SK-N-SH (cell line): ENCODE results near the gene ADCYAP1R1. TPM values are rescaled to one million over a fixed set of nuclear protein-coding genes. Genes with fewer than 3 reads are reported as not detected.

ENCODE experiments used
- CTCF ChIA-PET: fragments of 300-600, 350-600 bp; formaldehyde crosslinking; extraction: SDS; loops from one replicate; lab custom pipeline; 2021; lab: Yijun Ruan, JAX
- POLR2A ChIA-PET: fragments of 350-600 bp; sonication (Branson Sonifier 250); formaldehyde crosslinking; extraction: SDS; loops from one replicate; lab custom pipeline; 2020; ENCODE audit warnings: antibody characterized with exemption, inconsistent platforms; lab: Yijun Ruan, JAX
- DNase-seq: peaks from one replicate; pipeline ENCODE4 v3.0.0; 2012
- H2AFZ ChIP-seq: fragments of 200-600 bp; sonication (generic); 2 replicates; pipeline ENCODE4 v1.8.1; 2016; ENCODE audit warnings: antibody characterized with exemption, mild to moderate bottlenecking, low read depth
- H3F3A ChIP-seq: fragments of 200-600 bp; sonication (generic); replicated peaks from 2 replicates; pipeline ENCODE3; 2016; ENCODE audit warnings: antibody characterized with exemption, mild to moderate bottlenecking; ENCODE audit not compliant: insufficient read depth
- H3K27ac ChIP-seq, 2 experiments: fragments of 200-500 bp in 1 of 2; fragments of 200-600 bp in 1 of 2; sonication (Bioruptor generic) in 1 of 2; sonication (generic), shearing (Covaris generic) in 1 of 2; 2 replicates each; pipeline versions ENCODE4 v1.5.1 to v1.6.1; 2014 to 2016; ENCODE audit warnings: low read depth in 2 of 2, inconsistent platforms in 1 of 2, low read length in 1 of 2, mild to moderate bottlenecking in 1 of 2, mixed read lengths in 1 of 2
- H3K27me3 ChIP-seq: fragments of 200-600 bp; sonication (generic), shearing (Covaris generic); 2 replicates; pipeline ENCODE4 v1.6.1; 2016; ENCODE audit warnings: mixed run types; ENCODE audit not compliant: insufficient read depth
- H3K36me3 ChIP-seq, 2 experiments: fragments of 200-500 bp in 1 of 2; fragments of 200-600 bp in 1 of 2; sonication (Bioruptor generic) in 1 of 2; sonication (generic) in 1 of 2; replicated peaks in 1 of 2; 2 replicates each; pipeline versions ENCODE3 to v1.5.1; 2014 to 2016; ENCODE audit warnings: low read length in 1 of 2, mild to moderate bottlenecking in 1 of 2; ENCODE audit not compliant: insufficient read depth in 2 of 2, control insufficient read depth in 1 of 2
- H3K4me1 ChIP-seq, 2 experiments: fragments of 200-500 bp in 1 of 2; fragments of 200-600 bp in 1 of 2; sonication (Bioruptor generic) in 1 of 2; sonication (generic), shearing (Covaris generic) in 1 of 2; 2 replicates each; pipeline versions ENCODE4 v1.5.1 to v1.6.1; 2014 to 2016; ENCODE audit warnings: low read depth in 1 of 2, low read length in 1 of 2, mixed run types in 1 of 2; ENCODE audit not compliant: insufficient read depth in 2 of 2, control insufficient read depth in 1 of 2
- H3K4me2 ChIP-seq: fragments of 200-600 bp; sonication (generic), shearing (Covaris generic); 2 replicates; pipeline ENCODE4 v1.6.1; 2017; ENCODE audit warnings: mixed run types
- H3K4me3 ChIP-seq, 2 experiments: fragments of 200-500 bp in 1 of 2; fragments of 200-600 bp in 1 of 2; sonication (Bioruptor generic) in 1 of 2; sonication (generic), shearing (Covaris generic) in 1 of 2; 2 replicates each; pipeline versions ENCODE4 v1.5.1 to v1.8.1; 2014 to 2016; ENCODE audit warnings: low read depth in 2 of 2, inconsistent platforms in 1 of 2, low read length in 1 of 2, mild to moderate bottlenecking in 1 of 2, mixed read lengths in 1 of 2, moderate library complexity in 1 of 2
- H3K79me2 ChIP-seq: fragments of 200-600 bp; sonication (generic); 2 replicates; pipeline ENCODE4 v1.8.1; 2017; ENCODE audit warnings: mild to moderate bottlenecking; ENCODE audit not compliant: insufficient read depth
- H3K9ac ChIP-seq: fragments of 200-600 bp; sonication (generic); 2 replicates; pipeline ENCODE4 v1.6.1; 2017; ENCODE audit warnings: mixed run types
- H3K9me2 ChIP-seq: fragments of 200-600 bp; sonication (generic); 2 replicates; pipeline ENCODE4 v1.6.1; 2017; ENCODE audit warnings: mixed run types
- H3K9me3 ChIP-seq: fragments of 200-600 bp; sonication (generic); 2 replicates; pipeline ENCODE4 v1.6.1; 2017; ENCODE audit warnings: mixed run types, mild to moderate bottlenecking, moderate library complexity
- H4K20me1 ChIP-seq: fragments of 200-600 bp; sonication (generic); 2 replicates; pipeline ENCODE4 v1.6.1; 2017; ENCODE audit warnings: mild to moderate bottlenecking, mixed run types; ENCODE audit not compliant: insufficient read depth
- ELF1 ChIP-seq: IDR thresholded peaks from 2 replicates; pipeline ENCODE4 v1.4.0; 2012
- FOSL2 ChIP-seq: IDR thresholded peaks from 2 replicates; pipeline ENCODE4 v1.4.0; 2012; ENCODE audit warnings: low read depth, mild to moderate bottlenecking, moderate library complexity, borderline replicate concordance
- IRF3 ChIP-seq: fragments of 150-350 bp; IDR thresholded peaks from 2 replicates; pipeline ENCODE4 v1.6.1; 2016; ENCODE audit warnings: mild to moderate bottlenecking, low read depth, low read length
- JUND ChIP-seq: IDR thresholded peaks from 2 replicates; pipeline ENCODE4 v1.4.0; 2012
- MXI1 ChIP-seq: IDR thresholded peaks from 2 replicates; pipeline ENCODE4 v1.6.1; 2012; ENCODE audit warnings: mild to moderate bottlenecking, low read depth, low read length, improper control_type of control experiment
- NFIC ChIP-seq: IDR thresholded peaks from 2 replicates; pipeline ENCODE4 v1.4.0; 2012; ENCODE audit warnings: borderline replicate concordance
- NRF1 ChIP-seq: IDR thresholded peaks from 2 replicates; pipeline ENCODE4 v1.6.1; 2012; ENCODE audit warnings: low read depth, mild to moderate bottlenecking, low read length
- RCOR1 ChIP-seq: fragments of 150-350 bp; IDR thresholded peaks from 2 replicates; pipeline ENCODE4 v1.6.1; 2017; ENCODE audit warnings: antibody characterized with exemption, low read length
- RFX5 ChIP-seq: IDR thresholded peaks from 2 replicates; pipeline ENCODE4 v1.6.1; 2012; ENCODE audit warnings: mild to moderate bottlenecking, improper control_type of control experiment, low read length
- RXRA ChIP-seq: IDR thresholded peaks from 2 replicates; pipeline ENCODE4 v1.4.0; 2012; ENCODE audit warnings: low read depth, mild to moderate bottlenecking, borderline replicate concordance
- SIN3A ChIP-seq: IDR thresholded peaks from 2 replicates; pipeline ENCODE4 v1.6.1; 2012; ENCODE audit warnings: low read depth, mild to moderate bottlenecking, low read length, moderate library complexity, borderline replicate concordance
- TAF1 ChIP-seq: IDR thresholded peaks from 2 replicates; pipeline ENCODE4 v1.6.1; 2012; ENCODE audit warnings: low read depth, mild to moderate bottlenecking, low read length, moderate library complexity, borderline replicate concordance
- TCF12 ChIP-seq: IDR thresholded peaks from 2 replicates; pipeline ENCODE4 v1.4.0; 2012
- USF1 ChIP-seq: IDR thresholded peaks from 2 replicates; pipeline ENCODE4 v1.4.0; 2012; ENCODE audit warnings: low read depth, borderline replicate concordance
- USF2 ChIP-seq: fragments of 150-350 bp; IDR thresholded peaks from 2 replicates; pipeline ENCODE4 v1.6.1; 2017; ENCODE audit warnings: antibody characterized with exemption, low read length, low read depth, borderline replicate concordance
- ZBTB33 ChIP-seq: IDR thresholded peaks from 2 replicates; pipeline ENCODE4 v1.4.0; 2012; ENCODE audit warnings: low read depth, borderline replicate concordance
- WGBS: methylation state at CpG from one replicate; pipeline ENCODE4 v1.1.6; 2017; ENCODE audit warnings: low lambda C conversion rate; 5-methylcytosine and 5-hydroxymethylcytosine counted together
- polyA plus RNA-seq, 3 experiments: library from polyadenylated mRNA; depleted of rRNA; stranded (reverse); fragments of >200 nt; gene quantifications; 2 replicates each; pipeline ENCODE4 v1.2.3, GENCODE V29; 2012

Gene ADCYAP1R1
- polyA plus RNA-seq, 1 of the 3 experiments (the other 2 are of a cell fraction): 0.08 TPM

- no peaks in the 10 kb centered on the region for H3K79me2 ChIP-seq
- H2AFZ ChIP-seq: no peak overlapping the region
- no peaks in the 10 kb centered on the region for H3K36me3 ChIP-seq
- H3K4me3 ChIP-seq: no peak overlapping the region
- H3K9me3 ChIP-seq: no peaks in the 10 kb centered on the region
- no peaks in the 10 kb centered on the region for H3F3A ChIP-seq
- no peak for DNase-seq
- peaks cover 9% of the 10 kb centered on the region; the same call in 1 of the 2 replicates for H3K27me3 ChIP-seq
- H3K4me1 ChIP-seq: no peaks in the 10 kb centered on the region
- WGBS: 26% methylated on average over 7 of the region's 7 CpGs
- H3K9ac ChIP-seq: no peak overlapping the region
- CTCF ChIA-PET: interaction anchor here (0.7 to 24.6 kb wide), 3 partner anchors 13 to 671 kb away, joined by 4 to 344 read pairs (median 199); no protein-coding TSS in a partner anchor
- TF ChIP-seq JUND: no peak
- TF ChIP-seq RFX5: no peak
- TF ChIP-seq USF1: no peak
- no peak for TF ChIP-seq FOSL2
- TF ChIP-seq ELF1: no peak
- TF ChIP-seq RCOR1: no peak
- no peak for TF ChIP-seq TAF1
- no peak for TF ChIP-seq ZBTB33
- no peak for TF ChIP-seq TCF12
- no peak for TF ChIP-seq IRF3
- TF ChIP-seq SIN3A: no peak
- TF ChIP-seq NFIC: no peak
- TF ChIP-seq MXI1: no peak
- TF ChIP-seq USF2: no peak
- TF ChIP-seq NRF1: no peak
- TF ChIP-seq RXRA: no peak
- TF ChIP-seq, all 33 proteins: peak for 0
- Histone ChIP-seq H3K27ac (no peak overlapping the region), H3K4me2 (no peak overlapping the region), H4K20me1 (no peaks in the 10 kb centered on the region; the same call in 1 of the 2 replicates), H3K9me2 (no peaks in the 10 kb centered on the region)
- POLR2A ChIA-PET: no interaction called here
Measured at GRCh38 chr7:31110331-31111108, 58.4 kb downstream of the ADCYAP1R1 start.
